BJ (cell line): ENCODE measurements around the gene ACO1. TPM values are rescaled to one million over a fixed set of nuclear protein-coding genes. Genes with fewer than 3 reads are reported as not detected.

Experiments
- CTCF ChIA-PET: fragments of 350-600 bp; formaldehyde crosslinking; extraction: SDS; loops from one replicate; lab custom pipeline; 2021; ENCODE audit warnings: antibody characterized with exemption, inconsistent platforms; lab: Yijun Ruan, JAX
- POLR2A ChIA-PET: fragments of 300-600 bp; sonication (Branson Sonifier 250); formaldehyde crosslinking; extraction: SDS; loops from one replicate; lab custom pipeline; 2021; ENCODE audit warnings: antibody characterized with exemption; lab: Charles Lee
- DNase-seq: peaks from one replicate; pipeline ENCODE4 v3.0.0-alpha.2; 2011; ENCODE audit warnings: low read depth
- H3K27me3 ChIP-seq: 2 replicates; pipeline ENCODE4 v1.6.0; 2011; ENCODE audit warnings: low read length; ENCODE audit not compliant: control insufficient read depth, insufficient read depth
- H3K36me3 ChIP-seq: 2 replicates; pipeline ENCODE4 v1.5.1; 2011; ENCODE audit warnings: low read length; ENCODE audit not compliant: control insufficient read depth, insufficient read depth
- H3K4me3 ChIP-seq: 2 replicates; pipeline ENCODE4 v1.5.1; 2011; ENCODE audit warnings: low read depth, mild to moderate bottlenecking, control low read depth, low read length
- polyA plus RNA-seq: library from polyadenylated mRNA; depleted of rRNA; stranded (reverse); fragments of >200 nt; gene quantifications from 2 replicates; pipeline ENCODE4 v1.2.3, GENCODE V29; 2011
- TF ChIP-seq, protein P1 (sequence below): IDR thresholded peaks from 2 replicates; pipeline ENCODE4 v1.5.1; 2011; ENCODE audit warnings: low read depth, mild to moderate bottlenecking, control low read depth, inconsistent platforms, low read length, moderate library complexity; ENCODE audit not compliant: insufficient read depth

Gene ACO1
- polyA plus RNA-seq, 1 experiment: 93.8 TPM

GRCh38 chr9:32385885-32386283 is 1.4 kb downstream of the ACO1 start:
- no peak overlapping the region for H3K4me3 ChIP-seq
- H3K36me3 ChIP-seq: peaks cover 2% of the 10 kb centered on the region; the same call in 1 of the 2 replicates
- ChIA-PET POLR2A (no interaction called here), CTCF (interaction anchor here (1.0 to 5.8 kb wide), 4 partner anchors 9 to 203 kb away, joined by 3 to 66 read pairs (median 23); partner anchors contain the start of gene NDUFB6)
- TF ChIP-seq, protein P1, sequence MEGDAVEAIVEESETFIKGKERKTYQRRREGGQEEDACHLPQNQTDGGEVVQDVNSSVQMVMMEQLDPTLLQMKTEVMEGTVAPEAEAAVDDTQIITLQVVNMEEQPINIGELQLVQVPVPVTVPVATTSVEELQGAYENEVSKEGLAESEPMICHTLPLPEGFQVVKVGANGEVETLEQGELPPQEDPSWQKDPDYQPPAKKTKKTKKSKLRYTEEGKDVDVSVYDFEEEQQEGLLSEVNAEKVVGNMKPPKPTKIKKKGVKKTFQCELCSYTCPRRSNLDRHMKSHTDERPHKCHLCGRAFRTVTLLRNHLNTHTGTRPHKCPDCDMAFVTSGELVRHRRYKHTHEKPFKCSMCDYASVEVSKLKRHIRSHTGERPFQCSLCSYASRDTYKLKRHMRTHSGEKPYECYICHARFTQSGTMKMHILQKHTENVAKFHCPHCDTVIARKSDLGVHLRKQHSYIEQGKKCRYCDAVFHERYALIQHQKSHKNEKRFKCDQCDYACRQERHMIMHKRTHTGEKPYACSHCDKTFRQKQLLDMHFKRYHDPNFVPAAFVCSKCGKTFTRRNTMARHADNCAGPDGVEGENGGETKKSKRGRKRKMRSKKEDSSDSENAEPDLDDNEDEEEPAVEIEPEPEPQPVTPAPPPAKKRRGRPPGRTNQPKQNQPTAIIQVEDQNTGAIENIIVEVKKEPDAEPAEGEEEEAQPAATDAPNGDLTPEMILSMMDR: no peak
- H3K27me3 ChIP-seq: no peaks in the 10 kb centered on the region; the same call in 1 of the 2 replicates
- DNase-seq: no peak

DNA sequence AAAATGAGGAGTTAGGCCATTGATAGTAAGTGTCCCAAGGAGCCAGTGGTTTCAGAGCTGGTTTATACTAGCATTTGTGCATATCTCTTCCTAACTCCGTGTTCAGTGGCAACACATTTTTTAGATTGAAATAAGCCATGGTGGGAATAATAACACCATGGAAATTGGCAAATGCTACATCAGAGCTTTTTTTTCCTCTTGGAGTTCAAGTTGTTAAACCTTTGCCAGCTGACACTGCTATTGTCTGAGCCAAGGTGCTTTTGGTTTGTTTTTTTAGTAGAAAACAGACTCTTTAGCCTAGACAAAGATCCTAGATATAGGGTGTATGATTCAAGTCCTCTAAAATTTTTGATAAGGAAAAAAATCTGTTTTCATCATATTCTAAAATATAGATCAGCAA is 2.8 kb downstream of the ACO1 start:
- ChIA-PET CTCF (interaction anchor here (1.0 to 1.4 kb wide), 3 partner anchors 9 to 46 kb away, joined by 3 to 4 read pairs (median 4); no protein-coding TSS in a partner anchor), POLR2A (no interaction called here)
- no peak for DNase-seq
- Histone ChIP-seq H3K27me3 (no peaks in the 10 kb centered on the region; the same call in 1 of the 2 replicates), H3K4me3 (no peak overlapping the region), H3K36me3 (peaks cover 3% of the 10 kb centered on the region; the same call in 1 of the 2 replicates)
- TF ChIP-seq, protein P1: no peak

DNA sequence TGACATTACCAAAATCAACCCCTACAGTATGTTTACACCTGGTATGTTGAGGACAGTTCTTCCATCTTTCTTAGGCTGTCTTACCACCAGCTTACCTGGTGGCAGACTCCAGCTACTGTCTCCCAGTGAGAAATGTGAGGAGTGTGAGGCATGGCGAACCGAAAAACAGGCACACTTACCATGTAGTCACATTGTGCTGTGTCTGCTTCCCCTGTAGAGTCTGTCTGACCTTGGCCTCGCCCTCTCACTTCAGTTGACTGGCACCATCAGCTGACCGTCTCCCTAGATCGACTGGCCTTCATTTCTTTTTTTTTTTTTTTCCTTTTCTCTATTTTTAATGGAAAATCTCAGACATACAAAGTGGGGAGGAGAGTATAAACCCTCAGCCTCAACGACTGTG is 4.9 kb downstream of the ACO1 start:
- ChIA-PET POLR2A (no interaction called here), CTCF (interaction anchor here (1.0 to 2.7 kb wide), 4 partner anchors 8 to 191 kb away, joined by 3 to 13 read pairs (median 5); no protein-coding TSS in a partner anchor)
- no peak overlapping the region for H3K4me3 ChIP-seq
- peaks cover 3% of the 10 kb centered on the region; the same call in 1 of the 2 replicates for H3K36me3 ChIP-seq
- TF ChIP-seq, protein P1: no peak
- DNase-seq: no peak
- H3K27me3 ChIP-seq: no peaks in the 10 kb centered on the region

DNA sequence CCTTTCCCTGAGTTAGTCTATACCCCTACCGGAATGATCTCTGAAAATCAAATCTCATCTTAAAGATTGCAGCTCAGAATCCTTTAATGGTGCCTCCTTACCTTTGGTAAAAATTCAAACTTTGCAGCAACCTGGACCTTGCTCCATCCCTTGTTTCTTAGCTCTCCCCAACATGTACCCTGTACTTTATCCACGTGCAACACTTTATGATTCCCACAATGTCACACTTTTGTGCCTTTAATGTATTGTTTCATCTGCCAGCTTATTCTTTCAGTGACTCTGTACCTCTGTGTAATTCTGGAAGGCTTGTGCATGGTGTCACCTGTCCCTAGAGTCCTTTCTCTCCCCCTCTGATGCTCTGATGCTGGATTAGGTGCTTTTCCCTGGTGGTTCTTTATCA is 9.5 kb downstream of the ACO1 start:
- POLR2A ChIA-PET: no interaction called here
- TF ChIP-seq, protein P1: no peak
- DNase-seq: no peak
- no peak overlapping the region for H3K4me3 ChIP-seq
- no peaks in the 10 kb centered on the region for H3K27me3 ChIP-seq
- 0 out of 2 replicates have a peak, but pooled peaks cover 1% of the 10 kb centered on the region for H3K36me3 ChIP-seq
- CTCF ChIA-PET: interaction anchor here (0.6 to 1.8 kb wide), 5 partner anchors 9 to 186 kb away, joined by 3 to 6 read pairs (median 4); partner anchors contain the start of gene ACO1

DNA sequence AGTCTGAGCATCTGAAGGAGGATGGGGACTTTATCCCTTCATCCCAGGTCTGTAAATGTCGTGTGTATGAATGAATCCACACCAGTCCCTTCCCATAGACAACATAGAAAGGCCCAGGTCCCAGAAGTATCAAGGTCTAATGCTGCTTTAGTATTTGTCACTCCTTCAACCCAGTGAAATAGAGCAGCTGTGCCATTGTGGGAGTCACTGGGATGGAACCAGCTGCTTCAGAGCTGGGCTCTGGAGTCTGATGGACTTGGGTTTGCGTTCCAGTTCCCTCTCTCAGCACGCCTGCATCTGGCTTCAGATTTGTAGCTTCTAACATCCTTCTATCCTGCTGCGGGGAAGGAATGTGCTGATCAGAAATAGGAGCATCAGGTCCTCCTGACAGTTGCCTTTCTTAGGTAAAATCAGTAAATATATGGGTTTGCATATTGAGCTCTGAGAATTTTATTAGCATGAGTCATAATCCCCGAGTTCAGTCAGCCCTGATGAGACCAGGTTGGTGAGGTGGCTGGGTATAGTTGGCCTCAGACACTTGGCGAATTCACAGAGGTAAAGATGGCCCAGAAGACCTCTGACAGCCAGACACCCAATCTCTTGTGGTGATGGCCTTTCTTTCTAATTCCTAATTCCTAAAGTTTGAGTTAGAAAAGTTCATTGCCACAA is 10.1 kb downstream of the ACO1 start:
- Histone ChIP-seq H3K4me3 (no peak overlapping the region), H3K27me3 (no peaks in the 10 kb centered on the region), H3K36me3 (0 out of 2 replicates have a peak, but pooled peaks cover 1% of the 10 kb centered on the region)
- ChIA-PET POLR2A (no interaction called here), CTCF (interaction anchor here (0.7 to 3.3 kb wide), 5 partner anchors 10 to 186 kb away, joined by 3 to 17 read pairs (median 5); partner anchors contain the start of gene ACO1)
- TF ChIP-seq, protein P1: no peak
- no peak for DNase-seq
